Hepatocyte (in vitro differentiated cells): ENCODE data around the gene FN1. TPM values are rescaled to one million over a fixed set of nuclear protein-coding genes. Genes with fewer than 3 reads are reported as not detected.

Experiments
- DNase-seq: peaks from one replicate; pipeline ENCODE4 v3.0.0-alpha.2; 2016; ENCODE audit warnings: low spot score
- H2AFZ ChIP-seq: fragments of 200-600 bp; sonication (generic); 2 replicates; pipeline ENCODE4 v1.6.0; 2016; ENCODE audit warnings: antibody characterized with exemption, mild to moderate bottlenecking
- H3K27ac ChIP-seq: fragments of 200-600 bp; sonication (generic); 2 replicates; pipeline ENCODE4 v1.5.1; 2016; ENCODE audit warnings: mild to moderate bottlenecking
- H3K27me3 ChIP-seq: fragments of 200-600 bp; sonication (generic); 2 replicates; pipeline ENCODE4 v1.6.1; 2016
- H3K36me3 ChIP-seq: fragments of 200-600 bp; sonication (generic); replicated peaks from 2 replicates; pipeline ENCODE4 v1.5.1; 2016; ENCODE audit warnings: low read depth; ENCODE audit not compliant: insufficient read depth
- H3K4me1 ChIP-seq: fragments of 200-600 bp; sonication (generic); 2 replicates; pipeline ENCODE4 v1.5.1; 2016; ENCODE audit warnings: mild to moderate bottlenecking, moderate library complexity; ENCODE audit not compliant: insufficient read depth
- H3K4me2 ChIP-seq: fragments of 200-600 bp; sonication (generic); 2 replicates; pipeline ENCODE4 v1.6.0; 2016
- H3K4me3 ChIP-seq: fragments of 200-600 bp; sonication (generic); 2 replicates; pipeline ENCODE4 v1.5.1; 2016; ENCODE audit warnings: mild to moderate bottlenecking
- H3K79me2 ChIP-seq: fragments of 200-600 bp; sonication (generic); 2 replicates; pipeline ENCODE4 v1.6.0; 2017; ENCODE audit warnings: mild to moderate bottlenecking
- H3K9me2 ChIP-seq: fragments of 200-600 bp; sonication (generic); replicated peaks from 2 replicates; pipeline ENCODE4 v1.6.0; 2017; ENCODE audit warnings: mild to moderate bottlenecking; ENCODE audit not compliant: insufficient read depth
- H3K9me3 ChIP-seq: fragments of 200-600 bp; sonication (generic); 2 replicates; pipeline ENCODE4 v1.5.1; 2016; ENCODE audit warnings: low read depth, mild to moderate bottlenecking
- H4K20me1 ChIP-seq: fragments of 200-600 bp; sonication (generic); 2 replicates; pipeline ENCODE4 v1.6.0; 2016; ENCODE audit warnings: mild to moderate bottlenecking; ENCODE audit not compliant: insufficient read depth, poor library complexity, severe bottlenecking
- CTCF ChIP-seq: fragments of 200-600 bp; sonication (generic); IDR thresholded peaks from 2 replicates; pipeline ENCODE4 v1.5.1; 2016; ENCODE audit warnings: antibody characterized with exemption, mild to moderate bottlenecking; ENCODE audit not compliant: poor library complexity
- EZH2 ChIP-seq: fragments of 200-600 bp; sonication (generic); IDR thresholded peaks from 2 replicates; pipeline ENCODE4 v1.6.1; 2016; ENCODE audit warnings: antibody characterized with exemption, mild to moderate bottlenecking, borderline replicate concordance
- EZH2phosphoT487 ChIP-seq: fragments of 200-600 bp; sonication (generic); IDR thresholded peaks from one replicate; pipeline ENCODE4 v1.6.1; 2018; ENCODE audit warnings: antibody characterized with exemption, mild to moderate bottlenecking, low read depth, moderate library complexity; ENCODE audit not compliant: unreplicated experiment, severe bottlenecking
- WGBS: methylation state at CpG from one replicate; pipeline ENCODE4 v1.1.6; 2016; ENCODE audit warnings: low lambda C conversion rate; ENCODE audit errors: missing lambda C conversion rate; 5-methylcytosine and 5-hydroxymethylcytosine counted together
- polyA plus RNA-seq: library from polyadenylated mRNA; unstranded; fragments of >200 nt; fragmentation: Nextera tagmentation; extraction: Ambion mirVana; gene quantifications from 2 replicates; pipeline ENCODE4 v1.2.1, GENCODE V29; 2016
- total RNA-seq: library from RNA; depleted of rRNA; stranded (reverse); fragments of >200 nt; gene quantifications from 2 replicates; pipeline ENCODE4 v1.2.3, GENCODE V29; 2014

The FN1 gene
- total and polyA plus RNA-seq, 2 experiments from 2014 or later = 1,650 to 3,020 TPM

GRCh38 chr2:215374642-215375466, 61.0 kb downstream of the FN1 start:
- Histone ChIP-seq H3K9me3 (no peaks in the 10 kb centered on the region), H3K4me2 (no peak overlapping the region), H2AFZ (no peak overlapping the region), H3K9me2 (no peaks in the 10 kb centered on the region), H3K27ac (no peak overlapping the region), H3K4me1 (no peaks in the 10 kb centered on the region), H4K20me1 (no peaks in the 10 kb centered on the region), H3K4me3 (no peak overlapping the region), H3K27me3 (no peaks in the 10 kb centered on the region), H3K36me3 (peaks cover 22% of the 10 kb centered on the region), H3K79me2 (no peaks in the 10 kb centered on the region)
- 95% methylated on average over 10 of the region's 10 CpGs for WGBS
- no peak for DNase-seq
- no peak for TF ChIP-seq EZH2phosphoT487
- TF ChIP-seq EZH2 = no peak
- no peak for TF ChIP-seq CTCF

- 80% methylated on average over 1 of the region's 1 CpG for WGBS
- peaks cover 25% of the 10 kb centered on the region for H3K36me3 ChIP-seq
- no peak for DNase-seq
- H3K9me3 ChIP-seq = no peaks in the 10 kb centered on the region
- no peak overlapping the region for H2AFZ ChIP-seq
- TF ChIP-seq EZH2phosphoT487 (no peak), CTCF (no peak), EZH2 (no peak)
- H4K20me1 ChIP-seq = no peaks in the 10 kb centered on the region
- no peak overlapping the region for H3K4me2 ChIP-seq
- H3K27me3 ChIP-seq = no peaks in the 10 kb centered on the region
- no peaks in the 10 kb centered on the region for H3K79me2 ChIP-seq
- no peak overlapping the region for H3K27ac ChIP-seq
- H3K4me1 ChIP-seq = no peaks in the 10 kb centered on the region
- no peak overlapping the region for H3K4me3 ChIP-seq
- H3K9me2 ChIP-seq = no peaks in the 10 kb centered on the region
These were observed 61.9 kb downstream of the FN1 start for GRCh38 chr2:215374002-215374401.

GRCh38 chr2:215372968-215373649, 62.8 kb downstream of the FN1 start:
- H2AFZ ChIP-seq = no peak overlapping the region

More at GRCh38 chr2:215372968-215373649, 62.8 kb downstream of the FN1 start:
- no peak for TF ChIP-seq EZH2phosphoT487
- no peak for TF ChIP-seq EZH2
- no peak for TF ChIP-seq CTCF
- Histone ChIP-seq H4K20me1 (peaks cover 3% of the 10 kb centered on the region), H3K79me2 (no peaks in the 10 kb centered on the region), H3K9me2 (no peaks in the 10 kb centered on the region), H3K27ac (no peak overlapping the region), H3K36me3 (peaks cover 20% of the 10 kb centered on the region), H3K27me3 (no peaks in the 10 kb centered on the region), H3K9me3 (no peaks in the 10 kb centered on the region), H3K4me3 (no peak overlapping the region), H3K4me1 (no peaks in the 10 kb centered on the region), H3K4me2 (no peak overlapping the region)
- 90% methylated on average over 9 of the region's 9 CpGs for WGBS
- DNase-seq = no peak
